AG04450 (cell line): Measurements from ENCODE around the gene ADGRD1. TPM values are rescaled to one million over a fixed set of nuclear protein-coding genes. Genes with fewer than 3 reads are reported as not detected.

Experiments
- CTCF ChIA-PET: fragments of 300-600, 350-600 bp; formaldehyde crosslinking; extraction: SDS; loops from one replicate; lab custom pipeline; 2022; ENCODE audit warnings: antibody characterized with exemption, inconsistent platforms; lab: Charles Lee
- POLR2A ChIA-PET: fragments of 350-600 bp; formaldehyde crosslinking; extraction: SDS; loops from one replicate; lab custom pipeline; 2021; ENCODE audit warnings: antibody characterized with exemption, inconsistent platforms; lab: Yijun Ruan, JAX
- DNase-seq: peaks from one replicate; pipeline ENCODE4 v3.0.0-alpha.2; 2011; ENCODE audit warnings: low read depth, low spot score
- H3K27ac ChIP-seq: one replicate; pipeline ENCODE4 v1.5.1; 2012; ENCODE audit warnings: low read depth, low read length, control low read depth
- H3K27me3 ChIP-seq: one replicate; pipeline ENCODE4 v1.6.0; 2012; ENCODE audit warnings: low read length; ENCODE audit not compliant: control insufficient read depth, insufficient read depth
- H3K4me3 ChIP-seq: 2 replicates; pipeline ENCODE4 v1.5.1; 2011; ENCODE audit warnings: mild to moderate bottlenecking, low read depth, low read length, control low read depth
- H3K9me3 ChIP-seq: 2 replicates; pipeline ENCODE4 v1.5.1; 2012; ENCODE audit warnings: low read length; ENCODE audit not compliant: control insufficient read depth, insufficient read depth
- CTCF ChIP-seq: IDR thresholded peaks from 2 replicates; pipeline ENCODE4 v1.5.1; 2011; ENCODE audit warnings: low read depth, low read length, control low read depth, inconsistent platforms
- polyA plus RNA-seq: library from polyadenylated mRNA; depleted of rRNA; stranded (reverse); fragments of >200 nt; gene quantifications from 2 replicates; pipeline ENCODE4 v1.2.3, GENCODE V29; 2011

The ADGRD1 gene
- polyA plus RNA-seq, 1 experiment, result 0.05 TPM

- DNase-seq, result no peak
- no peak overlapping the region for H3K4me3 ChIP-seq
- ChIA-PET CTCF (no interaction called here), POLR2A (no interaction called here)
- no peak overlapping the region for H3K27ac ChIP-seq
- peaks cover 65% of the 10 kb centered on the region for H3K9me3 ChIP-seq
- TF ChIP-seq CTCF, result no peak
- H3K27me3 ChIP-seq, result no peaks in the 10 kb centered on the region
These were observed 118.9 kb downstream of the ADGRD1 start for GRCh38 chr12:131072451-131073230.

GRCh38 chr12:131074221-131075083, 120.7 kb downstream of the ADGRD1 start:
- CTCF ChIA-PET, result no interaction called here
- Histone ChIP-seq H3K27ac (no peak overlapping the region), H3K27me3 (no peaks in the 10 kb centered on the region), H3K9me3 (peaks cover 65% of the 10 kb centered on the region), H3K4me3 (no peak overlapping the region)
- POLR2A ChIA-PET, result no interaction called here
- no peak for DNase-seq
- no peak for TF ChIP-seq CTCF

- no peak for TF ChIP-seq CTCF
- POLR2A ChIA-PET, result no interaction called here
- CTCF ChIA-PET, result no interaction called here
- no peak for DNase-seq
- H3K27me3 ChIP-seq, result no peaks in the 10 kb centered on the region
- H3K9me3 ChIP-seq, result peaks cover 61% of the 10 kb centered on the region
- H3K27ac ChIP-seq, result no peak overlapping the region
- H3K4me3 ChIP-seq, result no peak overlapping the region
These were observed 121.5 kb downstream of the ADGRD1 start for GRCh38 chr12:131075194-131075593.

- CTCF ChIA-PET, result no interaction called here
- H3K27ac ChIP-seq, result no peak overlapping the region
- DNase-seq, result no peak
- TF ChIP-seq CTCF, result no peak
- no peak overlapping the region for H3K4me3 ChIP-seq
- POLR2A ChIA-PET, result no interaction called here
- peaks cover 58% of the 10 kb centered on the region for H3K9me3 ChIP-seq
- no peaks in the 10 kb centered on the region for H3K27me3 ChIP-seq
These were observed 121.9 kb downstream of the ADGRD1 start for GRCh38 chr12:131075611-131076010.

GRCh38 chr12:131076296-131076695, 122.6 kb downstream of the ADGRD1 start:
- TF ChIP-seq CTCF, result no peak
- POLR2A ChIA-PET, result no interaction called here
- CTCF ChIA-PET, result no interaction called here

More at GRCh38 chr12:131076296-131076695, 122.6 kb downstream of the ADGRD1 start:
- H3K9me3 ChIP-seq, result peaks cover 51% of the 10 kb centered on the region
- no peak for DNase-seq
- H3K27me3 ChIP-seq, result no peaks in the 10 kb centered on the region
- H3K4me3 ChIP-seq, result no peak overlapping the region
- H3K27ac ChIP-seq, result no peak overlapping the region
